ENCODE data around the gene POLR3E. TPM values are rescaled to one million over a fixed set of nuclear protein-coding genes. Genes with fewer than 3 reads are reported as not detected.

The POLR3E gene
- total RNA-seq, 2 donors from 2014 or later, result 34.4 to 43.4 TPM

DNA sequence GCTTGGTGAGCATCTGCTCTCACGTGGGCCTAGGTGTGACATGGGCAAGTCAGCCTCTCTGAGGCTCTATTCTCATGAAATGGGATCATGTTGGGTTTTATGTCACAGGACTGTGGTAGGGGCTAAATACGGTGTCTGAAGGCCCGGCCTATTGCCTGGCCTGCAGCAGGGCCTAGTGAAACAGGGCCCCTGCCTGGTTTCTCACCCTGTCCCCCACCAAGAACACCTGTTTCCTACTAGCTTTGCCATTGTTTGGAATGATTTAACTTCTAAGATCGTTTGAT, 29.1 kb downstream of the POLR3E start:
- TF ChIP-seq, protein P1, sequence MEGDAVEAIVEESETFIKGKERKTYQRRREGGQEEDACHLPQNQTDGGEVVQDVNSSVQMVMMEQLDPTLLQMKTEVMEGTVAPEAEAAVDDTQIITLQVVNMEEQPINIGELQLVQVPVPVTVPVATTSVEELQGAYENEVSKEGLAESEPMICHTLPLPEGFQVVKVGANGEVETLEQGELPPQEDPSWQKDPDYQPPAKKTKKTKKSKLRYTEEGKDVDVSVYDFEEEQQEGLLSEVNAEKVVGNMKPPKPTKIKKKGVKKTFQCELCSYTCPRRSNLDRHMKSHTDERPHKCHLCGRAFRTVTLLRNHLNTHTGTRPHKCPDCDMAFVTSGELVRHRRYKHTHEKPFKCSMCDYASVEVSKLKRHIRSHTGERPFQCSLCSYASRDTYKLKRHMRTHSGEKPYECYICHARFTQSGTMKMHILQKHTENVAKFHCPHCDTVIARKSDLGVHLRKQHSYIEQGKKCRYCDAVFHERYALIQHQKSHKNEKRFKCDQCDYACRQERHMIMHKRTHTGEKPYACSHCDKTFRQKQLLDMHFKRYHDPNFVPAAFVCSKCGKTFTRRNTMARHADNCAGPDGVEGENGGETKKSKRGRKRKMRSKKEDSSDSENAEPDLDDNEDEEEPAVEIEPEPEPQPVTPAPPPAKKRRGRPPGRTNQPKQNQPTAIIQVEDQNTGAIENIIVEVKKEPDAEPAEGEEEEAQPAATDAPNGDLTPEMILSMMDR (IDR thresholded peaks at IDR 0.05), result no peak
- Histone ChIP-seq H3K27me3 (no peaks in the 10 kb centered on the region), H3K4me1 (no peaks in the 10 kb centered on the region), H3K36me3 (no peaks in the 10 kb centered on the region), H3K4me3 (no peak overlapping the region), H3K9me3 (no peaks in the 10 kb centered on the region), H3K9ac (ENCODE audit: low read depth in 2 of 2, low read length in 2 of 2) (no peak overlapping the region), H3K27ac (no peak overlapping the region)
- no peak for DNase-seq
- intact Hi-C loops (cut with DNase I), result loop anchor here (10.0 kb wide), 2 partner anchors 88 to 1172 kb away; partner anchors contain the start of genes DNAH3 and LDAF1

DNA sequence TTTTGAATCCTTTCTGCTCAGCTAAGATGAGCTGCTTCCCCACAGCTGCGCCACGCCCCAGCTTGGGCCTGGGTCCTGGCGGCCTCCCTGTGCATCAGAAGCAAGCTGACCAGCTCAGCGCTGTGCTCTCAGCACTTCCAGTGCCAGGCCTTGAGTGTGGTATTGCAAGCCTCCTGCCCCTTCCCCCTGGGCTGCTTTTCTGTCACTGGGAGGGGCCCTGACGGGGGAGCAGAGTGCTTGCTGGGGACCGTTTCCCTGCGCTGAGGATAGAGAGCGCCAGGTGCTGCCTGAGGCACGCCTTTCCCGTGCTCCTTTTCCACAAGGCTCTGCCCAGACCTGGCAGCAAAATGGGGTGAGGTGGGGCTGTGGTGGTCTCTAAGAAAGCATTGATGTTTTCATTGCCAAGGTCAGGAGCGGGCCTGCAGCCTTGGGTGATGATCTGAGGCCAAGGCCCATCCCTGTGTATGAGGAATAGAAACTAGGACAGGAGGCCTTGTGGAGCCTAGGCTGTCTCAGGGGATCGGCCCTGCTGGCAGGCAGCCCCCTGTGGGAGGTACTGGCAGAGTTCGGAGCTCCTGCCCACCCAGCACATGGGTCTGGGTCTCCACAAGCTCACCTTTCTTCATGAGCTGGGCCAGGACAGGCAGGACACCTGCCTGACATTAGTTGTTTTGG, 29.7 kb downstream of the POLR3E start:
- Histone ChIP-seq H3K27ac (no peak overlapping the region), H3K27me3 (no peaks in the 10 kb centered on the region), H3K9me3 (no peaks in the 10 kb centered on the region), H3K36me3 (no peaks in the 10 kb centered on the region), H3K9ac (ENCODE audit: low read depth in 2 of 2, low read length in 2 of 2) (no peak overlapping the region), H3K4me3 (no peak overlapping the region), H3K4me1 (no peaks in the 10 kb centered on the region)
- TF ChIP-seq, protein P1 (IDR thresholded peaks at IDR 0.05), result no peak
- intact Hi-C loops (cut with DNase I), result loop anchor here (10.0 kb wide), 2 partner anchors 88 to 1172 kb away; partner anchors contain the start of genes DNAH3 and LDAF1
- no peak for DNase-seq

DNA sequence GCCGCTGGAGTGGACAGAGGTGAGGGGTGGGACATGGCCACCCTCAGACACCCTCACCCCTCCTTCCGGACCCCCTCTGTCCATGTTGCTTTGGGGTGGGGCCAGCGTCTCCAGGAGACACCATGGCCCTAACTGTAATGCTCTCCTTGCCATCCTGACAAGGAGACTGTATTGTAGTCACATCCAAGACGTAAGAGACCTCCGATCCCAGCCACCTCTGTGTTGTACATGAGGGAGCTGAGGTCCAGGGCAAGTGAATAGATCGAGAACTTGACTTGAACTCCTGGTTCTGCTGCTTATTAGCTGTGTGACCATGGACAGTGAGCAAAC, 30.2 kb downstream of the POLR3E start:
- Histone ChIP-seq H3K4me3 (no peak overlapping the region), H3K36me3 (no peaks in the 10 kb centered on the region), H3K9ac (ENCODE audit: low read depth in 2 of 2, low read length in 2 of 2) (no peak overlapping the region), H3K9me3 (no peaks in the 10 kb centered on the region), H3K27ac (no peak overlapping the region), H3K27me3 (no peaks in the 10 kb centered on the region), H3K4me1 (no peaks in the 10 kb centered on the region)
- intact Hi-C loops (cut with DNase I), result loop anchor here (10.0 kb wide), 2 partner anchors 87 to 1173 kb away; partner anchors contain the start of genes DNAH3 and LDAF1
- no peak for DNase-seq
- TF ChIP-seq, protein P1 (IDR thresholded peaks at IDR 0.05), result no peak

DNA sequence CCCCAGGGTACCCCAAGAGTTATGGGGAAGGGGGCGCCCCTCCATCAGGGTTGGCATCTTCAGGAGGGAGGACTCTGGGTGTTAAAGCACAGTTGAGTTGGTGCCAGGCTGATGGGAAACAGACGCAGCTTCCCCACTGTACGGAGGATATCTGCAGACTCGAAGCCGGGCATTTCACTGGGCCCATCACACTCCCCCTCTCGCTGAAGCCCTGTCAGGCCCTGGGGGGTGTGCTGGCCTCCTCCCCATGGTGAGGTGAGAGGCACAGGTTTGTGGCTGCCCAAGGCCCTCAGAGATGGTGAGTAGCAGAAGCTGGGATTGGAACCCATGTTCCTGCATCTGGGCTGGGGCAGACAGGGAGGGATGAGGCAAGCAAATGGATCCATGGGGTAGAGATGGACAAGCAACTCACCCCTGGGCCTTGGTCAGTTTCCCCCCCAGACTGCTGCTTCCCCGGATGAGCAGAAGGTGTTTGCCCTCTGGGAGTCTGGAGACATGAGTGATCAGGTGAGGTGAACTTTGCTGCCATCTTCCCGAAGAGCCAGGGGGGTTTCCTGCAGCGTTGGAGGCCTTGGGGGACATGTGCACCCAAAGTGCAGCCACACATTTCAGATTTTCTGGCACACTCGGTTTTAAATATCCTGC, 31.0 kb downstream of the POLR3E start:
- TF ChIP-seq, protein P1 (IDR thresholded peaks at IDR 0.05), result no peak
- no peak for DNase-seq
- Histone ChIP-seq H3K27me3 (no peaks in the 10 kb centered on the region), H3K27ac (no peak overlapping the region), H3K4me1 (no peaks in the 10 kb centered on the region), H3K9ac (ENCODE audit: low read depth in 2 of 2, low read length in 2 of 2) (no peak overlapping the region), H3K9me3 (no peaks in the 10 kb centered on the region), H3K4me3 (no peak overlapping the region), H3K36me3 (no peaks in the 10 kb centered on the region)
- intact Hi-C loops (cut with DNase I), result loop anchor here (10.0 kb wide), 2 partner anchors 87 to 1173 kb away; partner anchors contain the start of genes DNAH3 and LDAF1

DNA sequence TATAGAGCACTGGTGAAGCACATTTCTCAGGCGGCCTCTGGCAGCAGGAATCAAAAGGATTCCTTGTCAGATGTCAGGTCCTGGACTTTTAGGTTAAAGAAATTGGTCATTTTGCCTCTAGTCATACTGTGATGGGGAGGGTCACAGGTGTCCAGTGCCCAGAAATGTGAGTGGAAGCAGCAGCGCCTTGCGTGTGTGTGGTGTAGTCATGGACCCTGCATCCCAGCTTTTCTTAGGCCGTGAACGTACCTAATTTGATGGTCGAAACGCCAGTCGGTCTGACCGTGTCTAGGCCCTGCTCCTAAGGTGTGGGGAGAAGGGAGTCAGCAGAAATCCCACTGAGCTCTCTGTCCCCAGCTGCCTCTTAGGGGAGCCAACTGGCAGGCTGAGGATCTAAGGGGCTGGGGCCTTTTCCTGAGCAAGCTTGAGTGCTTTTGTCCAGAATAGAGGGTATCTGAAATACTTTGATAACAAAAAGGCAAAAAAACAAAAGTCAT, 32.0 kb downstream of the POLR3E start:
- Histone ChIP-seq H3K4me3 (no peak overlapping the region), H3K27ac (no peak overlapping the region), H3K9me3 (no peaks in the 10 kb centered on the region), H3K36me3 (no peaks in the 10 kb centered on the region), H3K4me1 (no peaks in the 10 kb centered on the region), H3K9ac (ENCODE audit: low read depth in 2 of 2, low read length in 2 of 2) (no peak overlapping the region), H3K27me3 (no peaks in the 10 kb centered on the region)
- intact Hi-C loops (cut with DNase I), result loop anchor here (10.0 kb wide), 2 partner anchors 86 to 1174 kb away; partner anchors contain the start of genes DNAH3 and LDAF1
- TF ChIP-seq, protein P1 (IDR thresholded peaks at IDR 0.05), result no peak
- DNase-seq, result no peak
